GM12892 (cell line): Measurements from ENCODE around the gene DAGLA.
"Not testable (repeated sequence)": the region's sequence is repeated elsewhere in the genome, so short reads cannot be mapped to it uniquely, and the experiment has no call there.

Experiments
- DNase-seq: peaks from one replicate; pipeline ENCODE4 v3.0.0; 2011; ENCODE audit not compliant: insufficient read length
- FAIRE-seq: peaks from 2 replicates; lab custom pipeline; 2011; peaks lifted over from hg19 to GRCh38; lab: Jason Lieb, UNC
- POLR2A ChIP-seq: IDR thresholded peaks from 2 replicates; pipeline ENCODE4 v1.6.1; 2011; ENCODE audit warnings: low read depth, low read length, control low read depth
- POLR2AphosphoS5 ChIP-seq: IDR thresholded peaks from 2 replicates; pipeline ENCODE4 v1.6.1; 2011; ENCODE audit warnings: low read depth, low read length, control low read depth
- TAF1 ChIP-seq: IDR thresholded peaks from 2 replicates; pipeline ENCODE4 v1.6.1; 2011; ENCODE audit warnings: low read depth, mild to moderate bottlenecking, control low read depth, low read length, borderline replicate concordance

DAGLA gene

DNA sequence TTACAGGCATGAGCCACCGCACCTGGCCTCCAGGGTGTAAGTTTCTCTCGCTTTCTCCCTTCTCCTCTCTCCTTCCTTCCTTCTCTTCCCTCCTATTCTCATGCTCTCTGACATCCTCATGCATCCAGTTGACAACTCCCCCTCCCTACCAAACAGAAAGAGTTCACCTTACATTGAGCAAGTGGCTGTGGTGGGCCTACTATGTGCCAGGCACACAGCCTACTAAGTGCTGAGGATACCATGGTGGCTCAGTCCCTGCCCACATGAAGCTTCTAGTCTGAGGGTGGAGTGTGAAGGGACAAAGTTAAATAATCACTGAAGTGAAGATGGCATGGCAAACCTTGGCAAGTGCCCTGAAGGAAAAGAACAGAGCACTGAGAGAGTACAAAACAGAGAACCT is 9.6 kb upstream of the DAGLA start:
- DNase-seq (no peak), FAIRE-seq (no peak)
- TF ChIP-seq POLR2AphosphoS5: no peak
- TF ChIP-seq TAF1: no peak
- TF ChIP-seq POLR2A: no peak

- DNase-seq (no peak), FAIRE-seq (no peak)
- no peak for TF ChIP-seq TAF1
- TF ChIP-seq POLR2A: no peak
- TF ChIP-seq POLR2AphosphoS5: no peak
Measured at GRCh38 chr11:61671527-61671926, 8.7 kb upstream of the DAGLA start.

- not testable (repeated sequence) for FAIRE-seq, DNase-seq
Measured at GRCh38 chr11:61673946-61674467, 6.2 kb upstream of the DAGLA start.

DNA sequence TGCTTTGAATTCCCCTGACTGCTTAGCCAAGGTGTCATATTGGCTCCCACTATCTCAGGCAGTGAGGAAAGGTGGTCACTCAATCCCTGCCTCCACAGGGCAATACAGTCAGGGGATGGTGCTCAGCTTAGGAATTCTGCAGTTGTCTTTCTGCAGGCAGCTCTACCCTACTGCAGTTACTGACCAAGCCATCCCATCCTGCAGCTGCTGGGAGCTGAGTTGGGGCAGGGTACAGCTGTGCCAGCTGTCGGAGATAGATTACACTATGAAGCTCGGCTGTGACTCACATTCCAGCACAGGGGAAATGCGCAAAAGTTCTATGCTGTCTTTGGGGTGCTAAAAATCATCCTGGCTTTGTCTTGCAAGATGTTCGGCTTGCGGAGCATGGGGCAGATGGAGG is 4.4 kb upstream of the DAGLA start:
- no peak for FAIRE-seq
- TF ChIP-seq POLR2A (no peak), POLR2AphosphoS5 (no peak), TAF1 (no peak)

GRCh38 chr11:61679296-61679695 is 895 bp upstream of the DAGLA start:
- FAIRE-seq: no peak
- DNase-seq: no peak
- TF ChIP-seq POLR2A: no peak
- TF ChIP-seq TAF1: no peak
- TF ChIP-seq POLR2AphosphoS5: no peak

More for the DNA sequence above, 4.4 kb upstream of the DAGLA start:
- no peak for DNase-seq

GRCh38 chr11:61680622-61681221 is 531 bp downstream of the DAGLA start:
- DNase-seq (no peak), FAIRE-seq (no peak)
- no peak for TF ChIP-seq POLR2AphosphoS5
- no peak for TF ChIP-seq TAF1
- TF ChIP-seq POLR2A: no peak

- no peak for DNase-seq
- TF ChIP-seq POLR2AphosphoS5: no peak
- TF ChIP-seq POLR2A: no peak
- no peak for TF ChIP-seq TAF1
- FAIRE-seq: no peak
Measured at GRCh38 chr11:61682093-61682732, 2.0 kb downstream of the DAGLA start.

DNA sequence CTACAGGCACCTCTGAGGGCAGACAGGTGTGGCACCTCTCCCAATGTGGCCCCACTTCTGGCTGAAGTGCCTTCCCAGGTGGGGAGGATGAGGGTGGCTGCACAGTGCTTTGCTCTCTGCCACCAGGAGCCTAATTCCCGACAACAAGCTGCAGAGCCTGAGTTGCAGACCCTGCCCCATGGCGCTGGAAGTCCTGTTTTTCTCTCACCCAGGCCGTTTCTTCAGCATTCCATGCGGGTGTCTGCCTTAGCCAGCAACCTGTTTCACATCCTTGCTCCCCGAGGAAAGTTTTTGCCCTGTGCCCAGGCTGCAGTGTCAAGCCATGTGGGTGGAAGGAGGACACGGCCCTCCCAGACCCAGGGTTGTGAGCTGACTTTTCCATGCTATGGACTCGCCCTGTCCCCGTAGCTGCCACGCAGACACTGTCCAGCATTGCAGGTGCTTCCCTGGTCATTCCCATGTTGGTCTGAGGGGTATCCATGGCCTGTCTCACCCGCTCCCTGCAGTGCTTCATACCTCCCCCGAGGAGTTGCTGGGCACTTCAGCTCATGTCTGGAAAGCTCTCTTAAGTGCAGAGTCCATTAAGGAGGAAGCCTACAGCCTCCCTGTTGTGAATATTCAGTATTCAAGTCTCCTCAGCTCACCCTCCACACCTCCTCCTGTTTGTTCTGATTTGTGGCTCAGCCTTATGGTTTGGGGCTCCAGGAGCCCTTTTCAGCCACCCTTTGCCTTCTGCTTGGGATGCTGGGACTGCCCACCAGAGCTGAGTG is 2.9 kb downstream of the DAGLA start:
- no peak for TF ChIP-seq POLR2AphosphoS5
- TF ChIP-seq POLR2A: no peak
- TF ChIP-seq TAF1: no peak
- no peak for FAIRE-seq
- no peak for DNase-seq

DNA sequence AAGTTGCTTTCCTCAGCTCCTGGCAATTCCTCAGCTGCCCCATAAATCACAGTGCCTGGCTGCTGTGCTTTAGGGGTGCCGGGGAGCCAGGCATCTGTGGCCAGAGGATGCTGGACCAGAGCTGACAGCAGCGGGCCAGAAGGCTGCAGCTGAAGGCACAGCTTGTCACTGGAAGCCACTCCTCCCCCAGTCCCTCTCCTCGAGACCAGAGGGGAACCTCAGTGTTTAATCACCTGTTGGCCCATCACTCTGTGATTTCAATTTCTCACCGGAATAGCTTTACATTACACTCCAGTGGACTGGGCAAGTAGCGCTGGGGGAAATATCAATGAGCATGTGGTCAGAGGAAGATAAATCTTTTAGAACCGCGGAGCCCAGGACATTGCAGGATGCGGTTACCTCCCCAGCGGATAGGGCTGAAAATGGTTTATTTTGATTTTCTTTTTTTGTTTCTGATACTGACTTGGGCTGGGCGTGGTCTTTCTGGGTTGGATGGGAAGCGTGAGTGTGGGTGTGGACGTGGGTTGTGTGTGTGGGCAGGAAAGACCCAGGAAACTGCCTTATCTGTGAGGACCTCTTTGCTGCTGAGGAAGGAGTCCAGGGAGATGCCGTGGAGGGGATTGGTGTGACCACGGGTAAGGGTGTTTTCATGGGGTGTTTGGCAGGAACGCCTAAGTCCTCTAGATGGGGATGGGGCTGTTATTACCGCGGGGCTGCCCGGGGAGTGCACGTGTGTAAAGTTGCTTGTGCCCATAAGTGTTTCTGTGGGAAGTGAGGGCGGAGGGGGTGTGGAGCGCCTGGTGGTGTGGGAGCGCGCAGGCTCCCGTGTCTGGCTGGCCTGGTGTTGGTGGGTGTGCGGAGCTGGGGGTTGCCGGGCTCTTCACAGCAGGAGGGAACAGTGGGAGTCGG is 4.0 kb downstream of the DAGLA start:
- FAIRE-seq: no peak
- no peak for DNase-seq
- TF ChIP-seq TAF1: no peak
- TF ChIP-seq POLR2A: no peak

DNA sequence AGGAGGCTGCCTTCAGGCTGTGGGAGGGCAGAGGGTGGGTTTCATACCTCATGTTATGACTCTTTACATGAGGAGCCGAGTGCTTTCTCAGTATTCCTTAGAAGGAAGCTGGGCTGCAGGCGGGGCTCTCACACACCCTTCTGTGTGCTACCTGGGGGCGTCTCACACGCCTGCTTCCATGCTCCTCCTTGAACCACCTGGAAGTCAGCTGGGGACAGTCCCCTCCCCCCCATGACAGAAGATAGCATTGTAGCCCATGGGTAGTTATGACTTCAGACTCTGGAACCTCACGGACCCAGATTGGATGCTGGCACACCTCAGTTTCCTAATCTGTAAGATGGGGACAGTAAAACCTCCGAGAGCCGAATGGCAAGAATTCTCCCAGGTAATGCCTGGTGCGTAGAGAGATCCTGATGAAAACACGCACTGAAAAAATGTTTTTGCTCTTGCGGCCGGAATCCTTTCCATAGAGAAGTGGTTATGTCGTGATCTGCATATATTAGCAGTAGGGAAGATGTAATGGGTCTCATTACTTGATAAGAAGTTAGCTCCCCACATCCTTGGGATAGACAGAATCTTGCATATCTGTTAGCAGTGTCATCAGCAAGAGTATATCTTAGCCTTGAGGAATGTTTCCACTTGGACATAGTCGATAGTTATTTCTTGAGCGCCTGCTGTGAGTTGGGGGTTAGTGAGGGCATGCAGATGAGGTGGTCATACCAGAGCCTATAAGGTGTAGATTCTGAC is 4.9 kb downstream of the DAGLA start:
- no peak for FAIRE-seq
- no peak for DNase-seq

DNA sequence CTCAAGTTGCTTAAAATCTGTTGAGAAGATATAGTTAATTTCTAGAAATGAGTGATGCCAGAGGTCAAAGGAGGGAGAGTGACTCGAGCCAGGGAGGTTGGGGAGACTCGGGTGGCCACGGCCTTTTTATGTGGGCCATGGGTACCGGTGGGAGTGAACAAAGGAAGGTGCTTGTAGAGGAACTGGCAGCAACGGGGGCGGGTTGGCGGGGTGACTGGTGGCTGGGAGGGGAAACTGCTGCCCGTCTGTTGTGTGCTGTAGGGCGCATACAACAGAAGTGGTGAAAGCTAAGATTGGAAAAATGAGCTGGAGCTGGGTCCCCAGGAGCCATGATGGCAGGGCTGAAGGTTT is 5.4 kb downstream of the DAGLA start:
- no peak for FAIRE-seq

More for the DNA sequence above, 4.9 kb downstream of the DAGLA start:
- no peak for TF ChIP-seq TAF1
- TF ChIP-seq POLR2AphosphoS5: no peak
- no peak for TF ChIP-seq POLR2A

More for the DNA sequence above, 5.4 kb downstream of the DAGLA start:
- no peak for DNase-seq
- TF ChIP-seq TAF1: no peak
- no peak for TF ChIP-seq POLR2AphosphoS5
- no peak for TF ChIP-seq POLR2A
